ENCODE data around the gene FYB1.

Gene FYB1

DNA sequence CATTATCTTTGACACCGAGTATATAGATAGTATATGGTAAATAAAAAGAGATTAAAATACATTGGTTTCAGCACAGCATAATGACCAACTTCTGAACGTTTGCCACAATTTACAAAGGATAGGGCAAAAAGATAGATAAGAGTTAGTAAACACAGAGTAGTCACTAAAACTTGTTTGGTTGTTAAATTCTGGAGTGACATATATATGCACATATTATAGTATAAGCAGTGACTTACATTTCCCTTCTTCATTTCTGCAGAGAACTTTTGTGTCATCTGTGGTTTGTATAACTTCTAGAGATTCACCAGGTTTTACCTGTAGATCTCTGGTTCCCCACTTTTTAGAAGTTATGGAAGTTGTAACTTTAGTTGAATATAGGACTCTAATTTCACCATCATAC, 100.7 kb downstream of the FYB1 start:
- no peak for DNase-seq (ENCODE audit: low read depth)

DNA sequence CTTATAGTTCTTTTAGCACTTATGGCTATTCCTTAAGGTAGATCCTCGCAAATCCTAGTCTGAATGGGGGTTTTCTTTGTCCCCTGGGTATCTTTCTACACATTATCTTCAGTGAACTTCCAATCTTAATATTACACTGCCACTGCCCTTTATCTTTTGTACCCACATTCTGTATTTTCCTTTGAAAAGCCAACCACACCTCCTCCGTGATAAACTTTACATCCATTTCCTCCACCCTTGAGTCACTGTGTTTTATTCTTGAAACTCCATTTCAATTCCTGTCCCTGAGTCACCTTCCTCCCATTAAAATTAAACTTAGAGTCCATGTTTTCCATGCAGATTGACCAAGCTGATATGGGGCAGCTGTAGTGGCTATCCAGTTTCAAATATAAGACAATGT, 102.0 kb downstream of the FYB1 start:
- DNase-seq (ENCODE audit: low read depth) = no peak

DNA sequence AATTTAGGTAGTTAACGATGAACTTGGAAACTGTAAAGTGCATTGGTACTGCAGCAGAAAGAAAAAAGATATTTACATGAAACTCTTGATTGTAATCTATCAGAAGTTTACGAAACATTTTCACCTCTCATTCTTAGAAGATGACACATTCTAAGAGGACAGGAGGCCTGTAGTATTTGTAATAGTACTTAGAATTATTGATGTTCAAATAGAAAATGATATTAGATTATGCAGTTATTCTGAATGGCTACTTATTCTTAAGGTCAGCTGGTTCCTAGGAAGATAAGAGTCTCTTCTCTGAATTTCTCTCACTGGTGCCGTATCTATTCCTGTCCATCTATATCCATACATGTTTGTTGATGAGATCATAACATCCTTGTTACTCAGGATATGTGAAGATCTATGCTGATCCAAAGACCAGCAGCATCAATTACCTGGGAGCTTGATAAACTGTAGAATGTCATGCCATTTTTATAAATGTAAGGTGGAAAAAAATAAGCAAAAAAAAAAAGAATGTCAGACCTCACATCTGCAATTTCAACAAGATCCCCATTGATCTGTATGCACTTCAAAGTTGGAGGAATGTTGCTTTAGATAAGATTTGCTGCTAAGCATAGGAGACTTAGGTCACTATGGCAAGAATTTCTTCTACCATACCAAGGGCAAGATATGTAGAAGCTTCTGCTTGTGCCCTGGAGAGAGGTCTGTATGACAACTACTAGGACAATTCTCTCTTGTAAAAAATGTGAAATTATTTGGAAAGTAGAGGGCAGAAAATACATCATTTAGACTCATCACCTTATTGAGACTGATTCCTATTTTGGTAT, 102.8 kb downstream of the FYB1 start:
- no peak for DNase-seq (ENCODE audit: low read depth)

DNA sequence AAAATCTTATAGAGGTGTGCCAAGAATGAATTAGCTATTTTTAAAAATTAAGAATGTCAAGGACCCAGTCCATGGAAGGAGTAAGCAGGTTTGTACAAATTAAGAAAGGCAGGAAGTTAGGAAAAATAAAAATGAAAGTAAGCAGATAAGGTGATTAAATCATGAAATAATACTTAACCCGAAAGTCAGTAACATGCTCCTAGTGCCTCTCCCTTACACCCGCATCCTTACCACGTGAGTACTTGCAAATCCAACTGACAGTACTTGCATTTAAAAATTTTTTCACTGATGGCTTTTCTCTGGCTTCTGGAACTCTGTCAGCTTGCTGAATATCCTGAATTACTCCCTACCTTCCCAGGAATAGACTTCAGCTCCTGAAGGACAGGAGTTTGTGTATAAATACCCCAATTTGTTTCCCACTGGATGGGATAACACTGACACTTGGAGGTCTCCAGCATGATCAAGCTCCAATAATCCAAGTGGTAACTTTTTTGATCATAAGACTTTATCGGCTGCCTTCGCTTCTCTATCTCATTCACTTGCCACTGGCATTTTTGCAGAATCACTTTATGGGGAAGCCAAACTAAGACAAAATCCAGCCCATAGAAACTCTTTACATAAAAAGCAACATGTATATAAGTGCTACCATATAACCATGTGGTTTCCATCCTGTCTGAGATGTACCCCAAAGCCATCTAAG, 103.6 kb downstream of the FYB1 start:
- DNase-seq (ENCODE audit: low read depth) = no peak

DNA sequence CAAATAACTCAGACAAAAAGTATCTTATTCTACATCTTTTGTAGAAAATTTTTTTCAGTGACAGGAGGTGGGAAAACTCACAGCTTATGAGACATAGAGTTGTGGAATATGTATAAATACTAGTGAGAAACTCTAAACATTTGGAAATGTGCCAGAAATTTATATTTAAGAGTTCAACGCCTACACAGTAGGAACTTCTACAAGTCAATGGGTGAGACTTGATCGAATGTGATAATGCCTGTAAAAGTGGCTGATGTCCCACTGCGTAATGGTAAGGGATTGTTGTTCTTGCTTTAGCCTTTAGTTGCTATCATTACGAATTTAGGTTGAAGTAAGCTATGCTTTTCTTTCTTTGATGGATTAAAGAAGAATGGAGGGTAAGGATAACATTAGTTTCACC, 105.2 kb downstream of the FYB1 start:
- DNase-seq (ENCODE audit: low read depth) = no peak

DNA sequence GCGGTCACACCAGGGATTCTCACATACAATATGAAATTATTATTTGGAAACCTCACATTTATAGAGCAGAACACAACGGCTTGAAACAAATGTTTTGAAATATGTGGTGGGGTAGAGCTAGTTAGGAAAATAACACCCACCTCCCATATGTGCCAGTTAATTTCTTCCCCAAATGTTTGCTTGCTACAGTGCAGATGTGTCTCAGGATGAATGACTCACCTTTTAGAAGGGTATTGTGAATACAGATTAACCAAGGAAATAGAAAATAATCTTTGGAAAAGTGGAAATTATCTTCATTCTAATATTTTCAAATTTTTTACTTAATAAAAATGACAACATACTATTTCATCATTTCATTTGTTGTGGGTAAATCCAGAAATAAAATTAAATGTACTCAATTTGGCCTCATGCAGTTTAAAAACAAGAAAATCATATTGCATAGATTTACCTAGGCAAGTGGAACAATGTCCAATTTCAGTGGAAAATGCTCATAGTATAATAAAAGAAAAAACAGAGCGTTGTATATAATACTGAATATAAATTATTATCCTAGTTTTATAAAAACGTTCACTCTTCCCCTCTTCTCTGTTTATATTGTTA, 105.9 kb downstream of the FYB1 start:
- DNase-seq (ENCODE audit: low read depth) = no peak

DNA sequence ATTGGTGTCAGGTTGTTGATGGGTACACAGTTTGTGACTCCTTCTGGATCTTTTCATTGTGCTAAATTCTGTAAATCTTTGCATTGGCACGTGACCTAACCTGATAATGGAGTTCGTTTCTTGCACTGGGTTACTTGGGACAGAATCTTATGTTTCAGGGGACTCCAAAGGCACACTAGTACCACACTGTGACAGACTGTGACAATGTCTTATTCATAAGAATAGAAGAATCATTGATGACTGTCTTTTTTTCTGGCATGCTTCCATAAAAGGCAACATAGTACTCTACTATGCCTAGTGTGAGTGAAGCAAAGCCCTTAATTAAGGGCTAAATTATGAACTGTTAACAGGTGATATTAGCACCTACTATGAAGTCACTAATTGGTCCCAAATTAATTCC, 109.8 kb downstream of the FYB1 start:
- no peak for DNase-seq (ENCODE audit: low read depth)

DNA sequence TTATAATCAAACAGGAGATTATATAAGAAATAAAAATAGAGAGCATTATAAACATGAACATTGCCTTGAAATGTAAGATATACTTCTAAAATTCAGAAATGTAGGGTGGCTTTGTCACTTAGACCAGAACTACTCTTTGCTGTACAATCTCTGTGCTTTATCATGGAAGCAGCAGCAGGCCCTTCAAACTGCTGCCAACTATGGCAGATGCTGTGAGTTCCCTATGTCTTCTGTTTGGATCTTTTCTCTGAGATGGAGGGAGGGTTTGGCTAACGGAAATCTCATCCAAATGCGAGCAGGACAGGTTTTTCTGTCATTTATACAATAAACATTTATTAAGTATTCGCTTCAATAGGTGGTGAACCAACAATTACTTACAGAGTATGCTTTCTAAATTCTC, 110.4 kb downstream of the FYB1 start:
- no peak for DNase-seq (ENCODE audit: low read depth)

DNA sequence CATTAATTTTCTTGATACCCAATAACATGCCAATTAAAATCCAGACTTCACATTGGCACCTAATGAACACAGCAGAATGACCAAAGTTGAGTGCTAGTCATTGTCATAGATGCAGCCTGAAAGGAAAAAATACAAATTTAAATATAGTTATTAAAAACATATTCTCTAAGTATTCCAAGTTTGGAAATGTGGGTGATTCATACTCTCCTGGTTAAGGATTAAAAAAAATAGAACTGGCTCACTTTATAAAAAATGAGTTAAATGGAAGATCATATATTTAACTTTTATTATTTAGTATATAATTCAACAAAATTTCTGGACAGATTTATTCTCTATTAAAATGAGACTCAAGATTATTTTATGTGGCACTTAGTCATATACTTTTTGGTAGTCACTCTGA, 112.0 kb downstream of the FYB1 start:
- DNase-seq (ENCODE audit: low read depth) = no peak

DNA sequence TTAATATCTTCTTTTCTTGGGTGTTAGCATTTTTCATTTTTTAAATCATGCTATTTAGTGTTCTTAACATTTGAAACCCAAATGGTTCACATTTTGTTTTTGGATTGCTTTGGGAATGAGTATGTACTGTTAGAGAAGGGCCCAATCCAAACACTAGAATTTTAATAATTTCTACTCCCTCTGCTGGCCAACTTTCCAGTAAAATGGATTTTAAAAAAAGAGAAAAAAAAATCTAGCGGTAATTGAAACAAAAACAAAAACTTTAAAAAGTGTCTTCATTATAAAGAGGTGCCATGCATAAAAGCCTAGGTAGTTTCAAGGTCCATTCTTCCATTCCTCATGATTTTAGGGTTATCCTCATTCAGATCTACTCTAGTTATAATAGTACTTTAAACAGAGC, 113.0 kb downstream of the FYB1 start:
- no peak for DNase-seq (ENCODE audit: low read depth)

DNA sequence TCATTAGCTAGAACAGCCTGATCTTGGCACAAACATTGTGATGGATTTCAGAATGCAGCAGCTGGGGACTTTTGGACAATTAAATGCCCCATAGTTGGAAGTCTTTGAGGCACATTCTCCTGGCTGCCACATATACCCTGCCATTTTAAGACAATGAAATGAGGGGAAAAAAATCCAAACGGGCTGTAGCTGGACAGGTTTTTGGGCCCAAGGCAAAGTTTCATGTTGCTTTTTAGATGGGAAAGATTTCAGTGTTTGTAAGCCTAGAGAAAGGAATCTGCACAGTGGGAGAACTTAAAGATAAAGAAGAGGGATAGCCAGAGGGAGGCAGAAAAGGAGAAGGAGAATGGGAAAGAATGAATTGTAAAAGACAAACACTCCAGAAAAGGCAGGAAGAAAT, 115.1 kb downstream of the FYB1 start:
- no peak for DNase-seq (ENCODE audit: low read depth)

DNA sequence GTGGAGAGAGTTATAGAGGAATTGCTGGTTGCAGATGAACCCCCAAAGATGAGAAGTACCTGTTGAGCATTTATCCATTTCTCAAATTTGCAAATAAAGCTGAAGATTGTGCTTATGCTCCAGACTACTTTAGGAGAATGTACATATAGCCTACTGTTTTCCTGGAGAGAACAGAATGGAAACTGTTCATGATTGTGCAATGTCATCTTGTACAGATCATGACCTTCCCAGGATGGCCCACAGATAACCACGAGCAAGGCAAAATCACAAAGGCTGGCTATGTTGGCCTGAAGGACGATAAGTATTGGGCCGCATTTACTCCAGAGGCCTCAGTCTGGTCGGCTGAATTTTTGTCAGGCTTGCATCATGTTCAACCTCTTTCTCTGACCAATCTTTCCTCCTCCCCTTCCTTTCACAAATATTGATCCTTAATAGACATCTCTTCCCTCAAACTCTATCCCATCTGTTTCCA, 116.6 kb downstream of the FYB1 start:
- no peak for DNase-seq (ENCODE audit: low read depth)

DNA sequence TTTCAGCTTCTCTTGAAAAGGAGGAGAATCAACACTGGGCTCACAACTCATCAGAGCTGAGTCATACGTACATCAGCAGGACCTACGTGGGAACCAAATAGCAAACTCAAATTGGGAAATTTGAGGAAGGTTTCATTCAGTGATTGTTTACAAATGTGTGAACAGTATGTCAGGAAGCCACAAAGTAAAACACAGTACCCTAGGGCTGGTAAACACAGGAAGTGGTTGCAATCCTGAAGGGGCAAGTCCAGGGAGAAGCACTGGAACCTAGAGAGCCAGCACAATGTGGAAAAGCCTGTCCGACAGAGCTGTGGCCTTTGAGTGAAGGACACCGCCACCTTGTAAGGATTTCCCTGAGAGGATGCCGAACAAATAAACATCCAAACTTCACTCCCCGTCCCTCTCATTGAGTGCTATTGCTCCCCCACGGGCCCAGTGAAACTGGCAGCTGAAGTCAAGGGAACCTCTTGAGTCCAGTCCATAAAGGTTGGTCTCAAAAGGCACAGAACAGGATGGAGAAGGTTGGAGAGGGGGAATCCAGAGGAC, 118.4 kb downstream of the FYB1 start:
- no peak for DNase-seq (ENCODE audit: low read depth)

DNA sequence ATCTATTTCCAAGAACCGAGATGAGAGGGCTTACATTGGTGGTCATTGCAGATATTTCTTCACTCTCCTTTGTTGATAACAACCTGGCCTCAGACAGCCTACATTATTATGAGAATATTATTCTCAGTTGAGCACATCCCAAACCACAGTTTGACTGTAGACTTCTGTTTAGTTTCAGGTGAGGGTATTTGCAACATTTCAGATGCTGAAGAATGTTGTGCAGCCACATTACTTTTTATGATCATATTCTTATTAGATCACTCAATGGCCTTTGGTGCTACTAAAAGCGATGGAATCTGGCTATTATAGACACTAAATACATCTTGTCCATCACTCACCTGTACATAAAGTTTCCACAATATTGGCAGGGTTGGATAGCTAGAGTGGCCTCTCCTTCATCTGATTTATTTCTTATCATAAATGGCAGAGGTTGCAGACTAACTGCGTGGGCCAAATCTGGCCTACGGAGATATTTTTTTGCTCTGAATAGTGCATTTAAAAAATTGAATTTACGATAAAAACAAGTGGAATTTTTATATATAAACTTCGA, 119.0 kb downstream of the FYB1 start:
- no peak for DNase-seq (ENCODE audit: low read depth)

DNA sequence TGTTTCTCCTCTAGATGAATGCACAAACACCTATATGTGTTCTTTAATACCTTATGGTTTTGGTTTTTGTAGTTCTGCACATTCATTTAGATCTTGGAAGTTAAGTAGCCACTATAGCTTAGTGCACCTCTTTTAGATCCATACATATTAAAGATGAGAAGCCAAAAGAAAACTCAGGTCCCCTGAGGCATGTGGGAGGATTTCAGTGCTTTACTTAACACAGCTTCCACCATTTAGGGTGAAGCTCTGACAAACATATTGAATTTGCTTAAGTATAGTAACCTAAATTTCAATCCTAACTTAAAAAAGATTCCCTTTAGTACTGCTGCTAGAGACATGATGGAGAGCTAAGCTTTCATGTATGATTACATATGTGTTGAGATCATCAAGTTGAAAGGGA, 119.5 kb downstream of the FYB1 start:
- no peak for DNase-seq (ENCODE audit: low read depth)

DNA sequence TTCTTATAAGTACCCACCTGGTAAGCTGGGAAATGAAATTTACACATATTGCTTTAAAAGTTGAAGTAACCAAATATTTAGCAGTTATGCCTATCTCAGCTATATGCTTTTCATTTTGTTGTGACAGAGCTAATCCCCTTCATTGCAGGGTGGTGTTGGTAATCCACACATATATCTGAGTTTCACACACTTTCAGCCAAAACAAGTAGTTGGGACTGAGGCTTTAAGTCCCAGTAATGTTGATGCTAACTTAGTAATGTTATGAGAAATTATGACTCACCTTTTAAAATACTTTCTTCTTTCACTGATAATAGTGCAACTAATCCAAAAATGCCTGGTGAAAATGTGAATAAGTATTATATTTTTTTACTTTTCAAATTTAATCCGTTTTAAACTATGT, 126.0 kb downstream of the FYB1 start:
- no peak for DNase-seq (ENCODE audit: low read depth)

DNA sequence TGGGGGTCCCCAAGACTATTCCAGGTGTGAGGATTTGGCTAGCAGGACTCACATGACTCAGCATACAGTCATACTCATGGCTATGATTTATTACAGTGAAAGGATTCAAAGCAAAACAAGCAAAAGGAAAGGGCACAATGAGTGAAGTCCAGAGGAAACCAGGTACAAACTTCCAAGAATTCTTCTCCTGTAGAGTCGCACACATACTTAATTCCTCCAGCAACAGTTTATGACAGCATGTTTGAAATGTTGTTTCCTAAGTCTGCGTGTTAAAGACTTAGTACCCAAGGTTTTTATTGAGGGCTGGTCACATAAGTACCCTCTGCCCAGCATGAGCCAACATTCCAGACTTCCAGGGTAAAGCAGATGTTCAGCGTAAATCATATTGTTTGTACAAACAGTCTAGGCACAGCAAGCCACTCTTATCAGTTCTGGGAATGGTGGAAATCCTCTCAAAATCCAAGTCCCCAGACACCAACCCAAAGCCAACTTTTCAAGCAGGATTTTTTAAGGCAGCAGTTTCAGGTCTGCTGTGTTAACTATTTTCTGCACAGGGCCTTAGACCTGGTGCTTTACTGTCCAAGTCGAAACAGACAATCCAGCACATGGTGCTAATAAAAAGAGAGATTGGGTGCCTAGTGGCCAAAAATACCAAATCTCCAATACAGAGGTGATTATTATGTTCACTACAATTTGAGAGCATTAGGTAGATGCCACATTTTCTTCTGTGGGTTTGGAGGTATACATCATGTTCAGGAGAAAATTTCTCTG, 126.6 kb downstream of the FYB1 start:
- no peak for DNase-seq (ENCODE audit: low read depth)

DNA sequence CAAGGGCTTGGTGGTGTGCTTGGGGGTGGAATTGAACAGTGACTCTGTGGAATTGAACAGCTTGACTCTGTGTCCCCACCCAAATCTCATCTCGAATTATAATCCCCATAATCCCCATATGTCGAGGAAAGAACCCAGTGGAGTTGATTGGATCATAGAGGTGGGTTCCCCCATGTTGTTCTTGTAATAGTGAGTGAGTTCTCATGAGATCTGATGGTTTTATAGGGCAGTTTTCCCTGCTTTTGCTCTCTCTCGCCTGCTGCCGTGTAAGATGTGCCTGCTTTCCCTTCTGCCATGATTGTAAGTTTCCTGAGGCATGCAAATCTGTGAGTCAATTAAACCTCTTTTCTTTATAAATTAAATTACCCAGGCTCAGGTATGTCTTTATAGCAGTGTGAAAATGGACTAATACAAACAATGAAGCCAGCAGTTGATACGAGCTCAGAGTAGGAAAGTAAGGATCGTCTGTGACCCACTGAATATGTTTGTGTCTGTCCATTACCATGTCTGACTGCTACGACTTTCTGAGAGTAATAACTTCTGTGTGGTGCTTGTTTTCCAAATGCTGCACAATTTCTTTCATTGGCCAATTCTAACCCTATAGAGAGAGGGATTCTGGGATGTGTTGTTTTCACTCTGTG, 127.3 kb downstream of the FYB1 start:
- DNase-seq (ENCODE audit: low read depth) = no peak

DNA sequence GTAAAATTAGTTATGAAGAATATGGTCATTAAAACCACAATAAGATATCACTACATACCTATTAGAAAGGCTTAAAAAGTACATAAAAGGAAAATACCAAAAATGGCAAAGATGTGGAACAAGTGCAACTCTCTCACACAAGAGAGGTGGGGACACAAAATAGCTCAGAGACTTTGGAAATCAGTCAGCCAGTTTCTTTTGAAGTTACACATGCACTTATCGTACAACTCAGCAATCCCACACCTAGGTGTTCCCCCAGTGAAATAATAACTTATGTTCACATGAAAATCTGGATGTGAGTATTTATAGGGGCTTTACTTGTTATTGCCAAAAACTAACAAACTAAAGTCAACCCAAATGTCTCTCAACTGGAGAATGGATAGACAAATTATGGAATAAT, 135.4 kb downstream of the FYB1 start:
- no peak for DNase-seq (ENCODE audit: low read depth)

DNA sequence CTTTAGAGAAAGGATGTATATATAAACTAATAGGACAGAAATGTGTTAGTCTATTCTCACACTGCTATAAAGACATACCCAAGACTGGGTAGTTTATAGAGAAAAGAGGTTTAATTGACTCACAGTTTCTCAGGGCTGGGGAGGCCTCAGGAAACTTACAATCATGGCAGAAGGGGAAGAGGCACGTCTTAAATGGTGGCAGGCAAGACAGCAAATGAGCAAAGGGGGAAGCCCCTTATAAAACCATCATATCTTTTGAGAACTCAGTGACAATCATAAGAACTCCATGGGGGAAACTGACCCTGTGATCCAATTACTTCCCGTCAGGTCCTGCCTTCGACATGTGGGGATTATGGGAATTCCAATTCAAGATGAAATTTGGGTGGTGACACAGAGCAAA, 136.4 kb downstream of the FYB1 start:
- no peak for DNase-seq (ENCODE audit: low read depth)

DNA sequence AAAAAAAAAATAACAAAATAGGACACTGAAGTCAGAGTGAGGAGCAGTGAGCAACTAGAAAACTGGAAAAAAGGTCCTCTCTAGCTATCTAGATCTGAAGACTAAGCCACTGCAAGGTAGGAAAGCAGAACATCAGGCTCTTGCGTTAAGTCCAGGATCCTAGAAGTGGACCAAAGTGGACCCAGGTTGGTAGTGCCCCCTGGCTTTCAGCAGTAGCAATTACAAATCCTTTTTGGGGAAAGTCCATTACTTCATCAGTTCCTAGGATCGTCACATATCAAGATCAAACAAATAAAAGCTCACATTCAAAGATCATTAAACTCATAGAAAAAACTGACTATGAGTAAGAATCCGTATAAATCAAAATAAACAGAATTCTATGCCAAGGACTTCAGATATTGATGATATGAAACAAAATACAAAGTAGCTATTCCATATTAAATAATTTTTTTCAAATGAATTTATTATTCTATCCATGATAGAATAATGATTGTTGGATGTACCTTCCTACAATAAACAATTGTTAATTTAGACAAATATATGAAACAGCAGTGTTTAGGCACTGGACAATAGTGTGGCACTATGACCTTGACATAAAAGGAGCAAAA, 138.7 kb downstream of the FYB1 start:
- no peak for DNase-seq (ENCODE audit: low read depth)
